ENCODE results near the gene DRGX.

DNA sequence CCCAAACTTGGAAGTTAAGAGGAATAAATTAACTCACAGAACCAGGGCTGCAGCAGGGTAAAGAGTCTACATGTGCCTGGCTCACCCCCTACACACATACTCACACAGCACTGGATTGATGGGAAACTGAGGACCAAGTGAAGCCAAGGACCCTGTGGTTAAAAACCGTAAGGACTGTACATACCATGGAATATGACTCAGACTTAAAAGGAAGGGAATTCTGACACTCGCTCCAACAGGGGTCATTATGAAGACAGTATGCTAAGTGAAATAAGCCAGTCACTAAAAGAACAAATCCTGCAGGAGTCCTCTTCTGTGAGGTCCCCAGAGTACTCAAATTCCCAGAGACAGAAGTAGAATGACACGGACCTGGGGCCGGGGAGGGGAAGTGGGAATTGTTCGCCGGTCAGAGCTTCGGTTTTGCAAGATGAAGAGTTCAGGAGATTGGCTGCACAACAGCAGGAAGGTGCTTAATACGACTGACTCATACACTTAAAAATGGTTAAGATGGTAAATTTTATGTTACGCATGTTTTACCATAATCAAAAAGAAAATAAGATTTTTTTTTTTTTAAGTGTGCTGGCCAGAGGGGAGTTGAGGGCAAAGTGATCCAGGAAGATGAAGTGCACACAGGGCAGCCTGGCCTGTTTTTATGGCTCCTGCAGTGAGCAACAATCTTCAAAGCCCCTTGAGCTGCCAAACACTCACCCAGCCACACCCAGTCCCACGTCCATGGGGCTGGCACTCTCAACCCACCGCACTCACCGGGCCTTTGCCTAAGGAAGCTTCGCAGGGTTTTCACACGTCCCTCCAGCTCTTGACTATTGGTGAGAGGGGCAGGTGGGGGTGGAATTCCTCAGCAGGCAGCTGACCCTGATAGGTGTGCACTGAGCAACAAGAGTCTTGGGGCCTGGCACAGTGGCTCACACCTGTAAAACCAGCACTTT is 26.4 kb downstream of the DRGX start:
- TF ChIP-seq POLR2A (IDR thresholded peaks at IDR 0.05; ENCODE audit: low read depth, low read length) (no peak), POLR2AphosphoS5 (IDR thresholded peaks at IDR 0.05; ENCODE audit: low read depth, low read length) (no peak), SPI1 (IDR thresholded peaks at IDR 0.05; ENCODE audit: low read depth, low read length) (no peak)

All from GM12891 (cell line).